Measurements from ENCODE around the gene LCOR.
"Not testable (repeated sequence)": the region's sequence is repeated elsewhere in the genome, so short reads cannot be mapped to it uniquely, and the experiment has no call there.

LCOR gene

DNA sequence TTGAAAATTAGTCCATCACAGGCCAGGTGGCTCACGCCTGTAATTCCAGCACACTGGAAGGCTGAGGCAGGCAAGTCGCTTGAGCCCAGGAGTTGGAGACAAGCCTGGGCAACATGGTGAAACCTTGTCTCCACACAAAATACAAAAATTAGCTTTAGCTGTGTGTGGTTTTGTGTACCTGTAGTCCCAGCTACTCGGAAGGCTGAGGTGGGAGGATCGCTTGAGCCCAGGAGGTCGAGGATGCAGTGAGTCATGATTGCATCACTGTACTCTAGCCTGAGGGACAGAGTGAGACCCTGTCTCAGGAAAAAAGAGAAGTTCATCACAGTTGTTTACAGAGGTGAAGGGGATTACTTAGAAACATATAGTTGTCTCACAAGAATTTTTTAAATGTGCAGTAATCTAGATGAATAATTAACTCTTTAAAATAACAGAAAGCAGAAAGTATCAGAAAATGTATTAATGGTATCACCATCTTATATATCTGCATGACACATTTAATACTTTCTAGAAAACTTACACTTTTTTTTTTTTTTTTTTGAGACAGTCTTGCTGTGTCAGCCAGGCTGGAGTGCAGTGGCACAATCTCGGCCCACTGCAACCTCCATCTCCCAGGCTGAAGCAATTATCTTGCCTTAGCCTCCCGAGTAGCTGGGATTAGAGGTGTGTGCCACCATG lies 8.9 kb downstream of the LCOR start:
- DNase-seq (ENCODE audit: low spot score): no peak

- no peak for DNase-seq (ENCODE audit: low spot score)
These were observed 11.0 kb downstream of the LCOR start for GRCh38 chr10:96842896-96843723.

DNA sequence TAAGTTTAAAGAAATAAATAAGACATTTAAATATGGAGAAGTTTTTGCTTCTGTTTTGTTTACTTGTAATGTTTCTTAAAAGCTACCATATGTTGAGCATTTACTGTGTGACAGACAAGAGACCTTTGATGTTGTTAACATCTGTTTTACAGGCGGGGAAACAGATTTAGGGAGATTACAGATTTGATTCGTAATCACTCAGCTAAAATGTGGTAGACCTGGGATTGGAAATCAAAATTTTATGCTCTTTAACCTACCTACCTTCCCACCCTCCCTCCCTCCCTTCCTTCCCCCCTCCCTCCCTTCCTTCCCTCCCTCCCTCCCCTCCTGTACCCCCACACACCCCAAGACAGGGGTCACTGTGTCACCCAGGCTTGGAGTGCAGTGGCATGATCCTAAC lies 11.7 kb downstream of the LCOR start:
- DNase-seq (ENCODE audit: low spot score): no peak

GRCh38 chr10:96846395-96846794 lies 14.3 kb downstream of the LCOR start:
- DNase-seq (ENCODE audit: low spot score): no peak

- no peak for DNase-seq (ENCODE audit: low spot score)
These were observed 14.8 kb downstream of the LCOR start for GRCh38 chr10:96846926-96847325.

DNA sequence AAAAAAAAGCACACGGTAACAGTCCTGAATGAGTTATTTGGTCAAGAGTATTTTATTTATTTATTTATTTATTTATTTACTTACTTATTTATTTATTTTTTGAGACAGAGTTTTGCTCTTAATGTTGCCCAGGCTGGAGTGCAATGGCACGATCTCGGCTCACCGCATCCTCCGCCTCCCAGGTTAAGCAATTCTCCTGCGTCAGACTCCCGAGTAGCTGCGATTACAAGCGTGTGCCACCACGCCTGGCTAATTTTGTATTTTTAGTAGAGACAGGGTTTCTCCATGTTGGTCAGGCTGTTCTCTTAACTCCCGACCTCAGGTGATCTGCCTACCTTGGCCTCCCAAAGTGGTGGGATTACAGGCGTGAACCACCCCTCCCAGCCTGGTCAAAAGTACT lies 15.3 kb downstream of the LCOR start:
- DNase-seq (ENCODE audit: low spot score): not testable (repeated sequence)

DNA sequence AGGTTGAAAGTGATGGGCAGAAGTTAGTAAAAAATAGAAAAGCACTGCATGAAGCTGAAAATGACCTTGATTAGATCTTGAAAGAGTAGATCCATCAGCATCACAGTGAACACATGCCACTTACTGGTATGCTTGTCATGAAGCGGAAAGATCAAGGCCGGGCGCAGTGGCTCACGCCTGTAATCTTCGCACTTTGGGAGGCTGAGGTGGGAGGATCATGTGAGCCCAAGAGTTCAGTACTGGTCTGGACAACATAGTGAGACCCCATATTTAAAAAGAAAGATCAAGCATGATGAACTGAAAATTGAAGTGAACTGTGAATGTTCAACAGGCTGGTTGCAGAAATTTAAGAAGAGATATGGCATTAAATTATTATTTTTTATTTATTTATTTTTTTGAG lies 18.0 kb downstream of the LCOR start:
- DNase-seq (ENCODE audit: low spot score): no peak

- no peak for DNase-seq (ENCODE audit: low spot score)
These were observed 18.7 kb downstream of the LCOR start for GRCh38 chr10:96850825-96851224.

DNA sequence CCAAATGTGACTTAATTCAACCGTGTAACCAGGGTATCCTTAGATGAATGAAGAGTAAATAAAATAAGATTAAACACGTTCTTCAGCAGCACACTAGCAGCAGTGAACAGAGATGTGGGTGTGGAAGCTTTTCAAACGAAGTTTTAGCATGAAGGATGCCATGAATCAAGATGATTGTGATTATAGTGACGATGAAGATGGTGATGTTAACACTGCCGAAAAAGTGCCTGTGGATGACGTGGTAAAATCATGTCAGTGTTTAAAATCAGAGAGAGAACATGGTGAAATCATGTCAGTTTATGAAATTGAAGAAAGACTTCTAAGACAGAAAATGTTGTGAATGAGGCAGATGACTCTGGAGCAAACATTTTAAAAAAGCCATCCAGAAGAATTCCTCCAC lies 19.2 kb downstream of the LCOR start:
- DNase-seq (ENCODE audit: low spot score): no peak

DNA sequence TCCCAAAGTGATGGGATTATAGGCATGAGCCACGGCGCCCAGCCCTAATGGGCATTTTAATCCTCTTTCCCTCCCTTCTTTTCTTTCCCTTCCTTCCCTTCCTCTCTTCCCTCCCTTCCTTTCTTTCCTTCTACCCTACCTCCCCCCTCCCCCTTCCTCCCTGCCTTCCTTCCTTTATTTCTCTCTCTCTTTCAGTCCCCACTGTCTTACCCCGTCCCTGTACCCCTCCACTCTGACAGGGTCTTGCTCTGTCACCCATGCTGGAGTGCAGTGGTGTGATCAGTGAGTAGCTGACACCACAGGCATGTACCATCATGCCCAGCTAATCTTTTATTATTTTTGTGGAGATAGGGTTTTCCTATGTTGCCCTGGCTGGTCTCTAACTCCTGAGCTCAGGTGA lies 24.2 kb downstream of the LCOR start:
- DNase-seq (ENCODE audit: low spot score): no peak

- no peak for DNase-seq (ENCODE audit: low spot score)
These were observed 25.4 kb downstream of the LCOR start for GRCh38 chr10:96857301-96858012.

- DNase-seq (ENCODE audit: low spot score): no peak
These were observed 26.1 kb downstream of the LCOR start for GRCh38 chr10:96858038-96858705.

DNA sequence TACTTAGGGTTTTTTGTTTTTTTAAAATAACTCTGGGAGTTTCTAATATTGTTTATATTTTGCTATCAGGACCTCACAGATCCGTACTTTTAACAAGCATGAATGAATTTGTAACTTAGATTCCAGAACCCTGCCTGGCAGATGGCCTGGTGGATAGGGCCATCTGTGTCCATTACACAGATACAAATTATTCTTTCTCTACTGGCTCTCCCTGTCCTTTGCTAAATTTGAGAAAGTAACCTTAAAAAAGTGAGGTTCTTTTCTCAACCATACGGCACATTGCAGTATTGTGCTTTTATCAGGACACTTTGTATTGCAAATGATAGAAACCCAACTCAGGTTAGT lies 26.6 kb downstream of the LCOR start:
- no peak for DNase-seq (ENCODE audit: low spot score)

GRCh38 chr10:96860631-96861277 lies 28.7 kb downstream of the LCOR start:
- no peak for DNase-seq (ENCODE audit: low spot score)

DNA sequence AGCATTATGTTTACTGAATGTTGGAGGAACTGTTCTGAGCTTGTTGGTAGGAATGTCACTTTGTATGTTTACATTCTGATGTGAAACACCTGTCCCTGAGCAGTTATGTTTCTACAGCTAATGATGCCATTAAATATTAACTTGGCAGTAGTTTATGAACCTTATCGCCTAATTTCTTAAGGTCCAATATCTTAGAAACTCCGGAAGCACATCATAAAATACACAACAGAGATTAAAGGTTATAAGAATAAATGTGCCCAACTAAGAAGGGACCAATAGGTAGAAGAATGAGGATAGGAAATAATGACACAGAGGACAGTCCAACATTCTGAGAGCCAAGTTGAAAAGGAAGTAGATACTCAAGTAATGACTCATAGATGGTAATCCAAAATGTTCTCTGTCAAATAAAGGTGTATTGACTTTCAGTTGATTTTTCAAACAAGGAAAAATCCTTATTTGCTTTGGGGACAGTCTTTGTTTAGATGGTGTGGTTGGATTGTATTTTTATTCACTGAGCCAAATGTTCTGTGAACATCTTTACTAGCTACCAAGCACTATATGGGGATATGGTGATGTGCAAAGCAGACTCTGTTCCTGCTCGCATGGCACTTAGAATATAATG lies 31.9 kb downstream of the LCOR start:
- no peak for DNase-seq (ENCODE audit: low spot score)

- no peak for DNase-seq (ENCODE audit: low spot score)
These were observed 41.0 kb downstream of the LCOR start for GRCh38 chr10:96873086-96873485.

GRCh38 chr10:96873756-96874467 lies 41.8 kb downstream of the LCOR start:
- no peak for DNase-seq (ENCODE audit: low spot score)

- no peak for DNase-seq (ENCODE audit: low spot score)
These were observed 46.0 kb downstream of the LCOR start for GRCh38 chr10:96878057-96878456.

DNA sequence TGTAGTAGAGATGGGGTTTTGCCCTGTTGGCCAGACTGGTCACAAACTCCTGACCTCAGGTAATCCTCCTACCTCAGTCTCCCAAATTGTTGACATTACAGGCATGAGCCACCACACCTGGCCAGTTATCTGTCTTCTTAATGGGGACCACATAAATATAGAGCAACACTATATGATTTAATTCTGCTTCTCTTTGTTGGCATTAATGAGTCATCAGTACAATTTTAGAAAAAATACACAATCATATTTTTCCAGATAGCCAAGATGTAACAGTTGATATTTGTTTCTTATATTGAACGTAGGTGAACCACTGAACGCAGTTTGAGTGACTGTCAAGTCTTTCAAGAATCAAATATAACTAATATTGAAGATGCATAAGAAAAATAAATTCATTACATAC lies 48.5 kb downstream of the LCOR start:
- no peak for DNase-seq (ENCODE audit: low spot score)

- DNase-seq (ENCODE audit: low spot score): no peak
These were observed 57.5 kb downstream of the LCOR start for GRCh38 chr10:96889415-96890171.

Measured in NAMALWA (cell line).